Measurements from ENCODE around the gene LCE2A.
A peak's percentile ranks its signal among the peaks of the same experiment; 100 is the strongest.

Gene LCE2A, protein sequence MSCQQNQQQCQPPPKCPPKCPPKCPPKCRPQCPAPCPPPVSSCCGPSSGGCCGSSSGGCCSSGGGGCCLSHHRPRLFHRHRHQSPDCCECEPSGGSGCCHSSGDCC

GRCh38 chr1:152697701-152698600 is at the start of gene LCE2A:
Gene LCE2A (plus strand): TSS chr1:152698345. CDS start chr1:152698902, 557 bp downstream.
- TF ChIP-seq CTCF (IDR thresholded peaks at IDR 0.05), result no peak

- peak; percentile 90 for TF ChIP-seq CTCF (IDR thresholded peaks at IDR 0.05)
Observed at GRCh38 chr1:152654110-152654509, 44.0 kb upstream of the LCE2A start.

GRCh38 chr1:152656459-152656858 is 41.7 kb upstream of the LCE2A start:
- no peak for TF ChIP-seq CTCF (IDR thresholded peaks at IDR 0.05)

DNA sequence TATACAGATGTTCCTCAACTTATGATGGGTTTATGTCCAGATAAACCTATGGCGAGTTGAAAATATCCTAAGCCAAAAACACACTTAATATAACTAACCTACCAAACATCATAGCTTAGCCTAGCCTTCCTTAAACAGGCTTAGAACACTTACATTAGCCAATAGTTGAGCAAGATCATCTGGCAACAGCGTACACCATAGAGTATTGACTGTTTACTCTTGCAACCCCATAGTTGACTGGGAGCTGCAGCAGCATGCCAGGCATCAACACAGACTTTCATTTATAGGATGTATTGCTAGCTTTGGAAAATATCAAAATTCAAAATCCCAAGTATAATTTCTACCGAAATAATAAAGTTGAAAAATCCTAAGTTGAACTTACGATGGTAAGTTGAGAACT is 40.5 kb upstream of the LCE2A start:
- no peak for TF ChIP-seq CTCF (IDR thresholded peaks at IDR 0.05)

GRCh38 chr1:152658649-152659048 is 39.5 kb upstream of the LCE2A start:
- TF ChIP-seq CTCF (IDR thresholded peaks at IDR 0.05), result no peak

- no peak for TF ChIP-seq CTCF (IDR thresholded peaks at IDR 0.05)
Observed at GRCh38 chr1:152663098-152663497, 35.0 kb upstream of the LCE2A start, which contains the start of gene LCE2D. Gene LCE2D (plus strand): TSS chr1:152663380. CDS start chr1:152664106, 726 bp downstream.

GRCh38 chr1:152667648-152668047 is 30.5 kb upstream of the LCE2A start:
- no peak for TF ChIP-seq CTCF (IDR thresholded peaks at IDR 0.05)

Measured in LNCAP (cell line).